PFSK-1 (cell line): ENCODE measurements around the gene BPIFB4.

ENCODE experiments used
- FOXP2 ChIP-seq: optimal IDR thresholded peaks from 2 replicates; pipeline ENCODE3; 2011; ENCODE audit warnings: borderline replicate concordance, control low read depth, inconsistent platforms; ENCODE audit not compliant: insufficient read depth; ENCODE audit errors: extremely low read length, extremely low read depth
- POLR2AphosphoS5 ChIP-seq: IDR thresholded peaks from 2 replicates; pipeline ENCODE4 v1.6.1; 2012; ENCODE audit warnings: low read depth, mild to moderate bottlenecking, control low read depth, low read length, moderate library complexity
- SIN3A ChIP-seq: IDR thresholded peaks from 2 replicates; pipeline ENCODE4 v1.6.1; 2012; ENCODE audit warnings: mild to moderate bottlenecking, low read length, moderate library complexity, borderline replicate concordance; ENCODE audit not compliant: insufficient read depth
- TAF1 ChIP-seq: IDR thresholded peaks from 2 replicates; pipeline ENCODE4 v1.6.1; 2012; ENCODE audit warnings: low read length, control low read depth, borderline replicate concordance; ENCODE audit not compliant: insufficient read depth
- TF ChIP-seq, protein P1 (sequence below), 2 experiments: IDR thresholded peaks; 2 replicates each; pipeline versions ENCODE4 v1.6.1 to v1.8.0; 2011 to 2012; ENCODE audit warnings: low read depth in 2 of 2, low read length in 2 of 2, control low read depth in 1 of 2, inconsistent platforms in 1 of 2, mild to moderate bottlenecking in 1 of 2, moderate library complexity in 1 of 2; ENCODE audit not compliant: insufficient read depth in 1 of 2

DNA sequence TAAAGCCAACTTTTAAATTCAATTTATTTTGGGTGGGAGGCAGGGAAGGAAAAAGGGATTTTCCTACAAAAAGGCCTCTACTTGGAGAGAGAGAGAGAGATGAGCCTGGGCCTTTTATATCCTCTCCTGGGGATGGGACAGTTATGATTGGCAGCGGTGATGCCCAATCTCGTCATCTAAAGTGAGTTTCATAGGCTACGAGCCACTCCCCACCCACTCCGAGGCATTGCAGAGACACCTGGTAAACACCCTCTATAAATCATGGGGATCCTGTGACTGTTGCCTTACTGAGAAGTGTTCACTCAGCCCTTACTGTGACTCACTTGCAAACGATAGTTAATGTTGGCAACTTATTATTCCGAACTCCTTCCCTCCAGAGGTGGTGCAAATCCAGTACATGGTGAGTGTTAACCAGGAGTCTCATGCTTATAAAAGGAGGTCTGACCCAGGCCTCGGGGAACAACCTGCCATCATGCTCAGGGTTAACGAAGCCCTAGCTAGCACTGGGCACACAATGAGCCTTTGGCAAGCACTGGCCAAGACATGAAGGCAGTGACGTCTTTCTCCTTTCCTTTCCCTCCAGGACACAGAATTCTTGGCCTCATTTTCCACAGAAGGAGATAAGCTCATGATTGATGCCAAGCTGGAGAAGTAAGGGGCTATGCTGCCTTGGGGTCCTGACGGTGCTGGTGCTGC, 20.5 kb downstream of the BPIFB4 start:
- TF ChIP-seq POLR2AphosphoS5 (no peak), TAF1 (no peak), FOXP2 (no peak), SIN3A (no peak)
- TF ChIP-seq, protein P1, sequence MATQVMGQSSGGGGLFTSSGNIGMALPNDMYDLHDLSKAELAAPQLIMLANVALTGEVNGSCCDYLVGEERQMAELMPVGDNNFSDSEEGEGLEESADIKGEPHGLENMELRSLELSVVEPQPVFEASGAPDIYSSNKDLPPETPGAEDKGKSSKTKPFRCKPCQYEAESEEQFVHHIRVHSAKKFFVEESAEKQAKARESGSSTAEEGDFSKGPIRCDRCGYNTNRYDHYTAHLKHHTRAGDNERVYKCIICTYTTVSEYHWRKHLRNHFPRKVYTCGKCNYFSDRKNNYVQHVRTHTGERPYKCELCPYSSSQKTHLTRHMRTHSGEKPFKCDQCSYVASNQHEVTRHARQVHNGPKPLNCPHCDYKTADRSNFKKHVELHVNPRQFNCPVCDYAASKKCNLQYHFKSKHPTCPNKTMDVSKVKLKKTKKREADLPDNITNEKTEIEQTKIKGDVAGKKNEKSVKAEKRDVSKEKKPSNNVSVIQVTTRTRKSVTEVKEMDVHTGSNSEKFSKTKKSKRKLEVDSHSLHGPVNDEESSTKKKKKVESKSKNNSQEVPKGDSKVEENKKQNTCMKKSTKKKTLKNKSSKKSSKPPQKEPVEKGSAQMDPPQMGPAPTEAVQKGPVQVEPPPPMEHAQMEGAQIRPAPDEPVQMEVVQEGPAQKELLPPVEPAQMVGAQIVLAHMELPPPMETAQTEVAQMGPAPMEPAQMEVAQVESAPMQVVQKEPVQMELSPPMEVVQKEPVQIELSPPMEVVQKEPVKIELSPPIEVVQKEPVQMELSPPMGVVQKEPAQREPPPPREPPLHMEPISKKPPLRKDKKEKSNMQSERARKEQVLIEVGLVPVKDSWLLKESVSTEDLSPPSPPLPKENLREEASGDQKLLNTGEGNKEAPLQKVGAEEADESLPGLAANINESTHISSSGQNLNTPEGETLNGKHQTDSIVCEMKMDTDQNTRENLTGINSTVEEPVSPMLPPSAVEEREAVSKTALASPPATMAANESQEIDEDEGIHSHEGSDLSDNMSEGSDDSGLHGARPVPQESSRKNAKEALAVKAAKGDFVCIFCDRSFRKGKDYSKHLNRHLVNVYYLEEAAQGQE (IDR thresholded peaks at IDR 0.05; ENCODE audit: insufficient read depth in 1 of 2, low read depth in 2 of 2, low read length in 2 of 2) = no peak
